T-helper 17 cell (primary cell): Measurements from ENCODE around the gene CCDC137. TPM values are rescaled to one million over a fixed set of nuclear protein-coding genes. Genes with fewer than 3 reads are reported as not detected.

Source experiments
- ATAC-seq: fragments of 150-1000 bp; cut with Tn5 transposase; 2 replicates; pipeline ENCODE4 v1.10.0; 2021; ENCODE audit warnings: mild to moderate bottlenecking, moderate library complexity
- DNase-seq, 3 donors: peaks; one replicate each; pipeline versions ENCODE4 v3.0.0 to v3.0.0-alpha.2; 2020 to 2021
- H3K9me3 ChIP-seq: one replicate; pipeline ENCODE4 v1.7.0; 2013; ENCODE audit warnings: low read length, mild to moderate bottlenecking; ENCODE audit not compliant: control insufficient read depth, poor library complexity, severe bottlenecking
- H3K27ac Mint-ChIP-seq: one replicate; pipeline ENCODE4 v1.8.0; 2022; ENCODE audit warnings: mild to moderate bottlenecking, moderate library complexity, mixed read lengths
- H3K27me3 Mint-ChIP-seq: one replicate; pipeline ENCODE4 v1.8.0; 2022; ENCODE audit warnings: mixed read lengths
- H3K36me3 Mint-ChIP-seq: one replicate; pipeline ENCODE4 v1.8.0; 2022; ENCODE audit warnings: low read depth, mixed read lengths
- H3K4me1 Mint-ChIP-seq: one replicate; pipeline ENCODE4 v1.8.0; 2022; ENCODE audit warnings: mild to moderate bottlenecking, mixed read lengths
- H3K4me3 Mint-ChIP-seq: one replicate; pipeline ENCODE4 v1.8.0; 2022; ENCODE audit warnings: mild to moderate bottlenecking, moderate library complexity, mixed read lengths
- total RNA-seq, 4 donors: library from RNA in 2 of 4; stranded (reverse) in 2 of 4; gene quantifications; one replicate each; pipeline ENCODE4 v1.2.3 and lab custom pipeline; 2022 to 2026

The CCDC137 gene
- total RNA-seq, 2 donors from 2014 or later, result 15.0 to 18.4 TPM

DNA sequence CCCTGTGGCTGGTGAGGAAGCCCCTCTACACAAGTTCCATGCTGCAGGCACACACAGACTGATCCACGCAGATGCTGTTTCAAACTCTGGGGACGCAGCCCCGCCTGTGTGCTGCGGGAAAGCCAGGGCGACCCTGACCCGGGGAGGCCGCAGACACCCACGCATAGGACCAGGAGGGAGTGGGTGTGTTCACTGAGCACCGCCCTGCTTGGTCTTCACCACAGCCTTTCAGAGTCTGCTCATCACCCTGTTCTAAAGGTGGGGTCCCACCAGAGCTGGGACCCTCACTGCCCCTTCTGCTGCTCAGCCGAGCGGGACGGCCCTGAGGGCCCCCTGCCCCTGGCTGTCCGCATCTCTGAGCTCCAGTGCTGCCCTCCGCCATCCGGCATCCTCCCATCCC, 22.0 kb upstream of the CCDC137 start:
- no peaks in the 10 kb centered on the region for H3K36me3 Mint-ChIP-seq
- ATAC-seq, result no peak
- no peaks in the 10 kb centered on the region for H3K9me3 ChIP-seq
- H3K27me3 Mint-ChIP-seq, result no peaks in the 10 kb centered on the region
- H3K4me1 Mint-ChIP-seq, result no peaks in the 10 kb centered on the region
- H3K4me3 Mint-ChIP-seq, result no peak overlapping the region
- no peak overlapping the region for H3K27ac Mint-ChIP-seq
- no peak for DNase-seq

DNA sequence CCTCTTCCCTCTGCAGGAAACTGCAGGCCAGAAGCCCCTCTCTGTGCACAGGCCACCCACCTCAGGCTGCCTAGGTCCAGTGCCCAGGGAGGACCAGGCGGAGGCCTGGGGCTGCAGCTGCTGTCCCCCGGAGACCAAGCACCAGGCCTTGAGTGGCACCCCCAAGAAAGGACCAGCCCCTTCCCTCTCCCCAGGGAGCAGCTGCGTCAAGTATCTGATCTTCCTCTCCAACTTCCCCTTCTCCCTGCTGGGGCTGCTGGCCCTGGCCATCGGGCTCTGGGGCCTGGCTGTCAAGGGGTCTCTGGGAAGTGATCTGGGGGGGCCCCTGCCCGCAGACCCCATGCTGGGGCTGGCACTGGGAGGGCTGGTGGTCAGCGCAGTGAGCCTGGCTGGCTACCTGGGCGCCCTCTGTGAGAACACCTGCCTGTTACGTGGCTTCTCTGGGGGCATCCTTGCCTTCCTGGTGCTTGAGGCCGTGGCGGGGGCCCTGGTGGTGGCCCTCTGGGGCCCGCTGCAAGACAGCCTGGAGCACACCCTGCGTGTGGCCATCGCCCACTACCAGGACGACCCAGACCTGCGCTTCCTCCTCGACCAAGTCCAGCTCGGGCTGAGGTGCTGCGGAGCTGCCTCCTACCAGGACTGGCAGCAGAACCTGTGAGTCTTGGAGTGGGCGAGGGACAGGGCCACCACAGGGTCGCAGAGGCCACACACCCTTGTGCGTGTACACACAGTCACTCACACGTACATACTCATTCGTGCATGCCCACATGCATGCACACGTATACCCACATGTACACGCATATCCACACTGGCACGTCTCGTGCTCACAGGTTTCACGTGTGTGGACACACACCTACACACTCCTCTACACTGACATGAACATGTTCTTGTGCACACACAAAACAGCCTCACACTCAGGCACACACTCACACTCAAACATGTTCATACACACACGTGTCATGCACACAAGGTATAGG, 21.3 kb upstream of the CCDC137 start:
- no peak overlapping the region for H3K4me3 Mint-ChIP-seq
- no peak overlapping the region for H3K27ac Mint-ChIP-seq
- H3K9me3 ChIP-seq, result no peaks in the 10 kb centered on the region
- no peaks in the 10 kb centered on the region for H3K4me1 Mint-ChIP-seq
- H3K27me3 Mint-ChIP-seq, result no peaks in the 10 kb centered on the region
- no peaks in the 10 kb centered on the region for H3K36me3 Mint-ChIP-seq
- DNase-seq (no peak), ATAC-seq (no peak)

DNA sequence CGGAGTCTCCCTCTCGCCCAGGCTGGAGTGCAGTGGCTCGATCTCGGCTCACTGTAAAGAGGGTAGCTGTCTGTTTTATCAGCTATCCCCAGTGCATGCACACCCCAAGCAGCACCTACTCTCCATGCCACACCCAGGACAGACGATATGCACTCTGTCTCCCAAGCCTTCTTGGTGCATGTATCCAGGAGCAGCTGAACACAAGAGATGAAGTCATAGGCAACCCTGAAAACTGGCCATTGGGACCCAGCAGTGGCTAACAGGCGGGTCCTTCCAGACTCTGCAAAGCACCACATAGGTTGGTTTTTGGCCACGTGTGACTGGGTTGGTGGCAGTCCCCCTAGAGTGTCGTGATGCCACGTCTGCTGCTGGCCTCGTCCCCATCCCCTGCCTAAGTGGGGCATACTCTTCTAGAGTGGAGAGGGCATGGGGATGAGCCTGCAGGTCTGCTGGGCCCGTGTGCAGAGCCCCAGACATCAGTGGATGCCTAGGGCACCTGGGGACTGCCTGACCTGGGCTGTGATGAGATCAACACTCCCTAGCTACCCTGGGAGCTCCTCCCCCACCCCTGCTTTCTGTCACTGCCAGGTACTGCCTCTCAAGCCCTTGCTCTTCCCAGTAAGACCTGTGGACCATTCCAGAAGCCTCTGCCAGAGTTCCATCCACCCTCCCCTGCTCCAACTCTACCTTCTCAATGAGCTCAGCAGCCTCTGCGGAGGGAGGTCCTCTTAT, 19.5 kb upstream of the CCDC137 start:
- no peak overlapping the region for H3K27ac Mint-ChIP-seq
- no peaks in the 10 kb centered on the region for H3K9me3 ChIP-seq
- H3K36me3 Mint-ChIP-seq, result peaks cover 2% of the 10 kb centered on the region
- peaks cover 3% of the 10 kb centered on the region for H3K4me1 Mint-ChIP-seq
- ATAC-seq (no peak), DNase-seq (no peak)
- no peak overlapping the region for H3K4me3 Mint-ChIP-seq
- peaks cover 6% of the 10 kb centered on the region for H3K27me3 Mint-ChIP-seq

DNA sequence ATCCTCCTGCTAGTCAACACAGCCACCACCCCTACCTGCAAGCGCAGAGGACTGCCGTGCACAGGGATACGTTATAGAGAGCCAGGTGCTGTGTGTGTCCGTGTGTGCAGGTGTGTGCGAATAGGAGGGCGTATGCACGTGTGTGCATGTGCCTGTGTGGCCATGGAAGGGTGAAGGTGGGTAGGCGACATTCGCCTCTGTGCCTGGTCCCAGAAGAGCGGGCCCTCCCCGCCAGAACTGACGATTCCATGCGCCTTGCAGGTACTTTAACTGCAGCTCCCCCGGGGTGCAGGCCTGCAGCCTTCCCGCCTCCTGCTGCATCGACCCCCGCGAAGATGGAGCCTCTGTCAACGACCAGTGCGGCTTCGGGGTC, 18.9 kb upstream of the CCDC137 start:
- H3K27ac Mint-ChIP-seq, result no peak overlapping the region
- DNase-seq (no peak), ATAC-seq (no peak)
- H3K4me1 Mint-ChIP-seq, result peaks cover 3% of the 10 kb centered on the region
- peaks cover 6% of the 10 kb centered on the region for H3K27me3 Mint-ChIP-seq
- H3K4me3 Mint-ChIP-seq, result no peak overlapping the region
- H3K36me3 Mint-ChIP-seq, result peaks cover 2% of the 10 kb centered on the region
- no peaks in the 10 kb centered on the region for H3K9me3 ChIP-seq

DNA sequence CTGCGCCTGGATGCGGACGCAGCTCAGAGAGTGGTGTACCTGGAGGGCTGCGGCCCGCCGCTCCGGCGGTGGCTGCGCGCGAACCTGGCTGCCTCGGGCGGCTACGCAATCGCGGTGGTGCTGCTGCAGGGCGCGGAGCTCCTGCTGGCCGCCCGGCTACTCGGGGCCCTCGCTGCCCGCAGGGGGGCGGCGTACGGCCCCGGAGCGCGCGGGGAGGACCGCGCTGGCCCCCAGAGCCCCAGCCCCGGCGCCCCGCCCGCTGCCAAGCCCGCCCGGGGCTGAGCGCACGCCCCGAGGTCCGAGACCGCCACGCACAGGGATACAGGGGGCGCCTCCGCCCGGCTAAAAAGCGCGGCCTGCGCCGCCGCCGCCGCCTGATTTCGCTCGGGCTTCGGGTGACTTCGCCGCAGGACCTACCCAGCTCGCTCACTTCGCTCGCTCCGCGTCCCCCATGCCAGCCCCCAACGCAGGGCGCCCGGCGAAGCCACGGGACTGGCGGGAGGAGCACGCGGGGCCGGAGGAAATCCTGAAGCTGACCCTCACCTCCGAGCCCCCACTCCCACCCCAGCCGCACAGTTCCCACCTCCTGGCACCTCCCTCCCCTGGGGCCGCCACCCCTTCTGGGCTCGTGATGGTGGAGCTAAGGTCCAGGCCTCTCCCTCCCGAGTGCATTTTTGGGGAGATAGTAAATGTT, 18.4 kb upstream of the CCDC137 start:
- H3K4me3 Mint-ChIP-seq, result no peak overlapping the region
- no peak for DNase-seq
- no peaks in the 10 kb centered on the region for H3K9me3 ChIP-seq
- no peak overlapping the region for H3K27ac Mint-ChIP-seq
- peaks cover 6% of the 10 kb centered on the region for H3K27me3 Mint-ChIP-seq
- H3K36me3 Mint-ChIP-seq, result peaks cover 2% of the 10 kb centered on the region
- ATAC-seq, result no peak
- peaks cover 3% of the 10 kb centered on the region for H3K4me1 Mint-ChIP-seq

DNA sequence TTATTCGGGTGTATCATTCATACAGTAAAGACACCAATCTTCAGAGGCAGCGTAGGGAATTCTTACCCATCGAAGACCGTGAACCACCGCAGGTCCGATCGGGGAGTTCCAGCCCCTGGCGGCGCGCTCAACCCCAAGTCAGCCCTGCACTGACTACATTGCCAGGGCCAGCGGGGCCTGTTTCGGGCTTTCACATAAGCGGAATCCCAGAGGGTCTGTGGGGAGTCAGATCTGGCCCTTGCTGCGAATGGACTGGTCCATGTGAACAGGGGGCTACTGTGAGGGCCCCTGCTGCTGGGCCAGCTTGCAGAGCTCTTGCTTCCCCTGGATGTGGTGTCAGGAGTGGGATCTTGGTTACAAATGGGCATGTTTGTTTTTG, 17.8 kb upstream of the CCDC137 start:
- Mint-ChIP-seq H3K27me3 (peaks cover 8% of the 10 kb centered on the region), H3K4me1 (peaks cover 6% of the 10 kb centered on the region), H3K36me3 (peaks cover 2% of the 10 kb centered on the region), H3K27ac (no peak overlapping the region), H3K4me3 (no peak overlapping the region)
- no peak for DNase-seq
- ATAC-seq, result no peak
- H3K9me3 ChIP-seq, result no peaks in the 10 kb centered on the region

DNA sequence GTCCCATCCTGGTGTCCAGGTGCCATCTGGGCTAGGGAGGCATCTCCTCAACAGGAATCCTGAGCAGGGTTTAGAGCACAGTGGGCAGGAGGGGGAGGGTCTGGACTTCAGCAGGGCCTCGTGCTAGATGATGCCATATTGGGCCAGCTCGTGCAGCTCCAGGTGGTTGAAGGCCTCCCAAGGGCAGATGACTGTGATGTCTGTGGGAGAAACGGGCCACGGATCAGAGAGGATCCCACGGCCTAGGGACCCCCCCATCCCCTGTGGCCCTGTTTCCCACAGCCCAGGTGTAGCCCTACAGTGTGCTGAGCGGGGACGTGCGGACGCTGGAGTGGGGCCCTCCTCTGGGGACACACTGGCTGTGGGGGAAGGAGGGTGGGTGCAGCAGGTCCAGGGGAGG, 15.6 kb upstream of the CCDC137 start:
- Mint-ChIP-seq H3K4me1 (peaks cover 6% of the 10 kb centered on the region), H3K27me3 (peaks cover 12% of the 10 kb centered on the region), H3K4me3 (no peak overlapping the region), H3K27ac (no peak overlapping the region), H3K36me3 (peaks cover 2% of the 10 kb centered on the region)
- H3K9me3 ChIP-seq, result no peaks in the 10 kb centered on the region
- ATAC-seq (no peak), DNase-seq (no peak)

DNA sequence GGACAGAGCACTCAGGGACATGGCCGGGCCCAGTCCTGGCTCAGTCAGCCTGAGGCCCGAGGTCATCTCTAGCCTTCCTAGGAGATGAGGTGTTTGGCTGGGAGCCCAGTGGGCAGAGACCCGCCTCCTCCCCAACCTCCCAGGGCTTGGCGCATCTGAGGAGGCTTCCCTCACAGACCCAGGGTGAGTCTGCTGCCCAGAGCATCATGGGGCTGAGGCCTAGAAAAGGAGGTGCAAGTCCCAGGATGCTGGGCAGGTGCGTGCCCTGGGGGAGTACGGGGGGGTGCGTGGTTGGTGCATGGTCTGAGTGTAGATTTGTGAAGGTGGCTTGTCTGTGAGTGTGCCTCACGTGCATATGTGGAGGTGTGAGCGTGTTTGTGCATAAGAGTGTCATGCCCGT, 14.8 kb upstream of the CCDC137 start:
- H3K4me3 Mint-ChIP-seq, result no peak overlapping the region
- DNase-seq, result no peak

DNA sequence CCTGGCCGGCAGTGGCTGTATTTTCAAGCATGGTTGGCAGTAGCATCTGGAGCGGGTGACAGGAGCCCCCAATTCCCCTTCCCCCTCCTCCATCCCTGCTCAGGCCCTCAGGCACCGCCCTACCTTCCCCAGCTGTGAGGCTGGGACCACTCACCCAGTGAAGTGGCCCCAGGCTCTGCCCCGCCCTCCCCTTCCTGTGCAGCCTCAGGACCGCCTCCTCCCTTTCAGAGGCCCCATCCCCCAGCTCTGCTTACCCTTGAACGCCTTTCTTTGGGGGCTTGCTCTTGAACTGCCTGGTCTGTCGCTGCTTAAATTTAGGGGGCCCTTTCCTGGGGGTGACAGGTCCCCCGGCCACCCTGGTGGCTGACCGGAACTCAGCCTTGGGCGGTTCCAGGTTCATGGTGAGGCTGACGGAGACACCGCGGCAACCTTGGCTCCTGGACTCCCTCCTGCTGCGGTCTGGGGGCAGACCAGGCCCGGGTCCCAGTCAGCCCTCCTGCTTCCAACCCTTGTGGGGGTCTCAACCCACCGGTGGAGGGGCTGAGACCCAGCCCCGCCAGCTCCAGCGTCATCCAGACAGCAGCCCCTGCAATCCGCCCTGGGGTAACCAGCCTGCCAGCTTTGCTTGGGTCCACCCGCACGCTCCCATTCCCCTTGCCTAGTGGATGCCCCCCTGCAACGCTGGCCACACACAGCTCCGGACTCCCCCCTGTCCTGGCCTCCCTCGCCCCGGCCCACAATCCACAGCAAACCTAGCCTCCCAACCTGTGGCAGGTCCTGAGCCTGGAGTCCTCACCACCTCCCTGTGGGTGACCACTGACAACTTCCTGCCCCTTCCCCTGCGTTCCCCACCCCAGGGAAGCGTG, 13.4 kb upstream of the CCDC137 start:
- peaks cover 12% of the 10 kb centered on the region for H3K27me3 Mint-ChIP-seq
- DNase-seq (no peak), ATAC-seq (no peak)
- H3K4me1 Mint-ChIP-seq, result peaks cover 15% of the 10 kb centered on the region
- peak overlapping the region; percentile 63 for H3K4me3 Mint-ChIP-seq
- H3K36me3 Mint-ChIP-seq, result peaks cover 2% of the 10 kb centered on the region
- no peaks in the 10 kb centered on the region for H3K9me3 ChIP-seq
- peak overlapping the region; percentile 2 for H3K27ac Mint-ChIP-seq

More for the DNA sequence above, 14.8 kb upstream of the CCDC137 start:
- ATAC-seq, result no peak
- H3K36me3 Mint-ChIP-seq, result peaks cover 2% of the 10 kb centered on the region
- no peaks in the 10 kb centered on the region for H3K9me3 ChIP-seq
- H3K27me3 Mint-ChIP-seq, result peaks cover 12% of the 10 kb centered on the region
- no peak overlapping the region for H3K27ac Mint-ChIP-seq
- peaks cover 7% of the 10 kb centered on the region for H3K4me1 Mint-ChIP-seq

DNA sequence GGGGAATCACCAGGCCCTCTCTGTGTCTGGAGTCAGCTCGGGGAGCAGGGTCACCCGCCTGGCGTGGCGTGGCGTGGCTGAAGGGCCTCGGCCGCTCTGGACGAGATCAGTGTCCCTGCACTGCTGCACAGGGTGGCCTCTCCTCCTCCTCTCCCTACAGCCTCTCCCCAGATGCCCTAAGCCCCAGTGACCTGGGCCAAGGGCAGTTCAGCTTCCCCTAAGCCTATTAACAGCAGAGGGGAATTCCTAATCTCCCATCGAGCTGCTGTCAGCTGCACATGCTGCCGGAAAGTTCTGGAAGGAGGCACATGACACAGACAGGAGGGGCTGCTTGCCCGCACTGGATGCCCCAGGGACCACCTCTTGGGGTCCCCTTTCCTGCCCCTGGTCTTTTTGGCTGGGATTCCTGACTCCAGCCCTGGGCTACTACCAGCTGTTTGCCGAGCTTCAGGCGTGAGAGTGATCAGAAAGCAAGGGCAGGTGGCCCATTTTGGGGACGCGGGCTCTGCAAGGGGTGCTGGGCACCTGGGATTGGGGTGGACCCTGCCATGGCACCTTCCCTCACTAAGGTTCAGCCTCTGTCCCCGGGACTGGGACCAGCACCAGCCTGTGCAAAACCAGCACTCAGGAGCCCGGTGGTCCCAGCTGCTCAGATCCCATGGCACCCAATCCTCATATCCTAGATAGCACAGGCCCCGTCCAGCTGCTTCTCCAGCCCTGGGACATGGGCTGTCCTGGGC, 11.0 kb upstream of the CCDC137 start:
- DNase-seq, result no peak

DNA sequence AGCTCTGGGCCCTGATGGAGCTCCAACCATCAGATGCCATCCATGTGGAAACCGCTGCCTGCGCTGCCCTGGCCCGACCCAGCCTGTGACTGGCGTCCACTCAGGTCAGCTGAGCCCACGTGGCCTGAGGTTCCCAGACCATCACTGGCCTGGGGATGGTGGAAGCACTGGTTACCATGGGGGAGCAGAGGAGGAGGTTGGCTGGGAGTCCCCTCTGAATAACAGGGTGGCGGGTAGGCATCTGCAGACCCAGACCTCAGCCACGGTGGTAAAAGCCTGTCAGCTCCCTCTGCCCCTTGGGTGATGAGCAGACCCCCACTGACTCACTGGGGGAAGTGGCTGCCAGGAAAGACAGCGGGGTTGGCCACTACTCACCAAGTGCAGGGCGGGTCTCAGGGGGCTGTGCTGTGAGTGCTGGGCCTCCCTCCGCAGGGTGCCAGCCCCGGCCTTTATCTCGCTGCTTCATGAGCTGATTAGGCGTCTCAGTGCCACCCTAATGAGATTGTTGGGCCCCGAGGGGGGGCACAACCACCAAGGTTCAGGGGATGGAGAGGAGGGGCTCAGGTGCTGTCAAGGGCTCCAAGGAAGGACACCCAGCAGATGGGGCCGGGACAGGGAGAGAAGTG, 10.3 kb upstream of the CCDC137 start, which contains the start of gene PDE6G:
Gene PDE6G (minus strand): TSS at position 425 of the 626 bp plus-strand sequence. CDS start 3,237 bp downstream, outside the sequence.
- DNase-seq (no peak), ATAC-seq (no peak)
- peaks cover 2% of the 10 kb centered on the region for H3K36me3 Mint-ChIP-seq
- no peaks in the 10 kb centered on the region for H3K9me3 ChIP-seq
- H3K27me3 Mint-ChIP-seq, result peaks cover 12% of the 10 kb centered on the region
- no peak within 1 kb of the TSS for H3K4me3 Mint-ChIP-seq
- H3K4me1 Mint-ChIP-seq, result peaks cover 15% of the 10 kb centered on the region
- no peak within 1 kb of the TSS for H3K27ac Mint-ChIP-seq

More for the DNA sequence above, 11.0 kb upstream of the CCDC137 start:
- H3K4me1 Mint-ChIP-seq, result peaks cover 15% of the 10 kb centered on the region
- ATAC-seq, result no peak
- no peak overlapping the region for H3K27ac Mint-ChIP-seq
- no peaks in the 10 kb centered on the region for H3K9me3 ChIP-seq
- peaks cover 12% of the 10 kb centered on the region for H3K27me3 Mint-ChIP-seq
- peaks cover 2% of the 10 kb centered on the region for H3K36me3 Mint-ChIP-seq
- H3K4me3 Mint-ChIP-seq, result no peak overlapping the region
